HepG2 (cell line): ENCODE data around the gene NLRC5. TPM values are rescaled to one million over a fixed set of nuclear protein-coding genes. Genes with fewer than 3 reads are reported as not detected.

Source experiments
- CAMTA2 ChIP-seq: sonication (generic); formaldehyde crosslinking; IDR thresholded peaks from 2 replicates; pipeline ENCODE4 v1.4.0; 2020; ENCODE audit warnings: mild to moderate bottlenecking, missing genetic modification reagents, borderline replicate concordance
- CC2D1A ChIP-seq: sonication (generic); formaldehyde crosslinking; IDR thresholded peaks from 2 replicates; pipeline ENCODE4 v1.8.1; 2023; ENCODE audit warnings: mild to moderate bottlenecking, missing genetic modification reagents
- FOXC1 ChIP-seq: sonication (generic); formaldehyde crosslinking; IDR thresholded peaks from 2 replicates; pipeline ENCODE4 v1.8.0; 2022; ENCODE audit warnings: mild to moderate bottlenecking, missing genetic modification reagents, borderline replicate concordance
- FOXJ3 ChIP-seq: sonication (generic); formaldehyde crosslinking; IDR thresholded peaks from 2 replicates; pipeline ENCODE4 v1.4.0; 2020; ENCODE audit warnings: missing genetic modification reagents, mild to moderate bottlenecking, borderline replicate concordance
- PAF1 ChIP-seq: IDR thresholded peaks from 2 replicates; pipeline ENCODE4 v1.6.1; 2016; ENCODE audit warnings: missing genetic modification reagents, missing compliant biosample characterization
- POLR2G ChIP-seq: fragments of 200-400 bp; formaldehyde crosslinking; IDR thresholded peaks from 2 replicates; pipeline ENCODE4 v1.6.1; 2018; ENCODE audit warnings: mild to moderate bottlenecking, low read depth, low read length, moderate library complexity
- STAT6 ChIP-seq: sonication (generic); formaldehyde crosslinking; IDR thresholded peaks from 2 replicates; pipeline ENCODE4 v1.4.0; 2020; ENCODE audit warnings: missing genetic modification reagents, mild to moderate bottlenecking, borderline replicate concordance
- ZHX2 ChIP-seq, 2 experiments: sonication (generic) in 1 of 2; formaldehyde crosslinking in 1 of 2; IDR thresholded peaks; 2 replicates each; pipeline versions ENCODE4 v1.6.1 to v1.9.0; 2014 to 2022; ENCODE audit warnings: antibody characterized with exemption in 1 of 2, borderline replicate concordance in 1 of 2, inconsistent platforms in 1 of 2, low read depth in 1 of 2, missing genetic modification reagents in 1 of 2
- ZNF367 ChIP-seq: sonication (generic); formaldehyde crosslinking; IDR thresholded peaks from 2 replicates; pipeline ENCODE4 v1.4.0; 2020; ENCODE audit warnings: missing genetic modification reagents, borderline replicate concordance
- ZNF484 ChIP-seq: sonication (generic); formaldehyde crosslinking; IDR thresholded peaks from 2 replicates; pipeline ENCODE4 v1.5.1; 2020; ENCODE audit warnings: mild to moderate bottlenecking, low read depth, missing genetic modification reagents, borderline replicate concordance
- ZNF609 ChIP-seq: sonication (generic); formaldehyde crosslinking; IDR thresholded peaks from 2 replicates; pipeline ENCODE4 v1.4.0; 2020; ENCODE audit warnings: mild to moderate bottlenecking, missing genetic modification reagents, borderline replicate concordance
- polyA plus RNA-seq, 8 experiments: library from polyadenylated mRNA; depleted of rRNA in 3 of 8; stranded (reverse) in 7 of 8; unstranded in 1 of 8; fragments of >200 nt; fragmentation: Illumina TruSeq in 4 of 8; extraction: Trizol in 4 of 8; gene quantifications; 2 replicates each; pipeline versions ENCODE4 v1.2.1 to v1.2.3, GENCODE V29; 2011 to 2016; ENCODE audit warnings: low read depth in 4 of 8, missing spikeins in 1 of 8, mixed read lengths in 1 of 8; ENCODE audit not compliant: insufficient read depth in 1 of 8
- total RNA-seq, 5 experiments: library from RNA; depleted of rRNA; stranded (reverse); fragments of >200 nt; fragmentation: Illumina TruSeq; extraction: Trizol; gene quantifications; 2 replicates each; pipeline ENCODE4 v1.2.3, GENCODE V29; 2016; ENCODE audit warnings: low read depth in 1 of 5

NLRC5 gene
- total and polyA plus RNA-seq, 2 of the 13 experiments (the other 11 are each of a cell fraction or from before 2014, with no cell fraction given), result 6.3 to 12.7 TPM

- peak; percentile 48; the same call in 1 of the 2 replicates for TF ChIP-seq ZNF609 (CRISPR knock-in tag)
- 0 out of 2 replicates have a peak, but pooled peaks have one; percentile 11 for TF ChIP-seq ZNF484 (CRISPR knock-in tag)
- TF ChIP-seq ZHX2 (IDR thresholded peaks at IDR 0.05; ENCODE audit: low read depth), result no peak
- no peak for TF ChIP-seq ZHX2 (CRISPR knock-in tag; IDR thresholded peaks at IDR 0.05; ENCODE audit: borderline replicate concordance)
- TF ChIP-seq PAF1 (CRISPR knock-in tag), result no peak
- peak; percentile 64; the same call in 1 of the 2 replicates for TF ChIP-seq STAT6 (CRISPR knock-in tag)
- no peak for TF ChIP-seq CC2D1A (CRISPR knock-in tag)
- TF ChIP-seq POLR2G, result no peak
- TF ChIP-seq FOXJ3 (CRISPR knock-in tag), result 0 out of 2 replicates have a peak, but pooled peaks have one; percentile 68
- TF ChIP-seq ZNF367 (CRISPR knock-in tag), result no peak
- no peak for TF ChIP-seq FOXC1 (CRISPR knock-in tag)
- TF ChIP-seq CAMTA2 (CRISPR knock-in tag), result no peak
These were observed 24.9 kb upstream of the NLRC5 start (continued) for GRCh38 chr16:56964243-56965148.
